Suprapubic skin (tissue), 4 donors: ENCODE results near the gene NOTCH4. TPM values are rescaled to one million over a fixed set of nuclear protein-coding genes. Genes with fewer than 3 reads are reported as not detected.
"Not testable (repeated sequence)": the region's sequence is repeated elsewhere in the genome, so short reads cannot be mapped to it uniquely, and the experiment has no call there.

Experiments used
- DNase-seq, 2 donors: peaks; one replicate each; pipeline ENCODE4 v3.0.0-alpha.2; 2019; ENCODE audit warnings: low spot score in 2 of 2
- H3K27ac ChIP-seq: fragments of 200-600 bp; sonication (generic); one replicate; pipeline ENCODE4 v1.5.1; 2019
- H3K27me3 ChIP-seq: fragments of 200-600 bp; sonication (generic); one replicate; pipeline ENCODE4 v1.5.1; 2019
- H3K36me3 ChIP-seq: fragments of 200-600 bp; sonication (generic); one replicate; pipeline ENCODE4 v1.5.1; 2019
- H3K4me1 ChIP-seq: fragments of 200-600 bp; sonication (generic); one replicate; pipeline ENCODE4 v1.5.1; 2019
- H3K4me3 ChIP-seq: fragments of 200-600 bp; sonication (generic); one replicate; pipeline ENCODE4 v1.5.1; 2019; ENCODE audit warnings: mild to moderate bottlenecking
- H3K9me3 ChIP-seq: fragments of 200-600 bp; sonication (generic); one replicate; pipeline ENCODE4 v1.5.1; 2019
- CTCF ChIP-seq, 2 donors: fragments of 200-600 bp in 1 of 2; fragments of 450-650 bp in 1 of 2; sonication (generic) in 1 of 2; IDR thresholded peaks; one replicate each; pipeline ENCODE4 v1.5.1; 2016 to 2019; ENCODE audit warnings: antibody characterized with exemption in 2 of 2, mild to moderate bottlenecking in 1 of 2, moderate library complexity in 1 of 2
- EP300 ChIP-seq: sonication (generic); formaldehyde crosslinking; IDR thresholded peaks from one replicate; pipeline ENCODE4 v1.6.1; 2017; ENCODE audit warnings: antibody characterized with exemption
- POLR2A ChIP-seq, 2 donors: fragments of 450-650 bp; IDR thresholded peaks; one replicate each; pipeline ENCODE4 v1.6.1; 2017; ENCODE audit warnings: antibody characterized with exemption in 2 of 2, mild to moderate bottlenecking in 2 of 2, moderate library complexity in 2 of 2
- POLR2AphosphoS5 ChIP-seq, 3 donors: sonication (generic); formaldehyde crosslinking; IDR thresholded peaks; one replicate each; pipeline ENCODE4 v1.6.1; 2017; ENCODE audit warnings: antibody characterized with exemption in 3 of 3
- WGBS: methylation state at CpG from one replicate; pipeline ENCODE4 v1.1.5; 2018; 5-methylcytosine and 5-hydroxymethylcytosine counted together
- total RNA-seq, 4 donors: library from RNA; depleted of rRNA; stranded (reverse); fragments of >200 nt; gene quantifications; one replicate each; pipeline ENCODE4 v1.1.0, GENCODE V29; 2016

The NOTCH4 gene
- total RNA-seq, 4 donors from 2014 or later, result 5.3 to 22.0 (median 10.2) TPM

GRCh38 chr6:32190911-32191677 is 32.8 kb downstream of the NOTCH4 start:
- peaks cover 74% of the 10 kb centered on the region for H3K4me1 ChIP-seq
- peaks cover 21% of the 10 kb centered on the region for H3K36me3 ChIP-seq
- no peaks in the 10 kb centered on the region for H3K27me3 ChIP-seq
- no peak for TF ChIP-seq POLR2AphosphoS5 (IDR thresholded peaks at IDR 0.05)
- TF ChIP-seq POLR2A (IDR thresholded peaks at IDR 0.05), result no peak
- no peak for TF ChIP-seq CTCF (IDR thresholded peaks at IDR 0.05)
- no peak for TF ChIP-seq EP300
- DNase-seq, result no peak
- H3K27ac ChIP-seq, result peak overlapping the region; percentile 89
- peak overlapping the region; percentile 61 for H3K4me3 ChIP-seq
- 96% methylated on average over 5 of the region's 8 CpGs for WGBS
- H3K9me3 ChIP-seq, result no peaks in the 10 kb centered on the region

GRCh38 chr6:32190054-32190851 is 33.6 kb downstream of the NOTCH4 start, which contains the start of gene PBX2:
TSS of gene PBX2 (minus strand) at chr6:32190202. CDS start at chr6:32189915, 287 bp downstream.
- H3K4me3 ChIP-seq, result peak within 1 kb of the TSS; percentile 61
- peak within 1 kb of the TSS; percentile 89 for H3K27ac ChIP-seq
- no peaks in the 10 kb centered on the region for H3K9me3 ChIP-seq
- no peaks in the 10 kb centered on the region for H3K27me3 ChIP-seq
- peak in 1 of 2 donors; percentile 56 for TF ChIP-seq POLR2A (IDR thresholded peaks at IDR 0.05)
- no peak for TF ChIP-seq POLR2AphosphoS5 (IDR thresholded peaks at IDR 0.05)
- no peak for TF ChIP-seq EP300
- H3K4me1 ChIP-seq, result peaks cover 80% of the 10 kb centered on the region
- 1% methylated on average over 20 of the region's 23 CpGs for WGBS
- DNase-seq, result peak; percentile 94 to 95
- peaks cover 21% of the 10 kb centered on the region for H3K36me3 ChIP-seq

- peaks cover 21% of the 10 kb centered on the region for H3K36me3 ChIP-seq
- H3K9me3 ChIP-seq, result no peaks in the 10 kb centered on the region
- WGBS, result no CpG with 5 or more reads among the region's 23 CpGs
- H3K27me3 ChIP-seq, result no peaks in the 10 kb centered on the region
- no peak for DNase-seq
- H3K4me1 ChIP-seq, result peaks cover 74% of the 10 kb centered on the region
- H3K4me3 ChIP-seq, result peak overlapping the region; percentile 61
- peak overlapping the region; percentile 89 for H3K27ac ChIP-seq
- TF ChIP-seq POLR2A (IDR thresholded peaks at IDR 0.05), result no peak
- no peak for TF ChIP-seq EP300
- no peak for TF ChIP-seq POLR2AphosphoS5 (IDR thresholded peaks at IDR 0.05)
Observed at GRCh38 chr6:32189742-32190053, 34.2 kb downstream of the NOTCH4 start.

- WGBS, result 2% methylated on average over 6 of the region's 10 CpGs
Observed at GRCh38 chr6:32189069-32189741, 34.7 kb downstream of the NOTCH4 start.

GRCh38 chr6:32188381-32189068 is 35.3 kb downstream of the NOTCH4 start:
- H3K4me1 ChIP-seq, result peaks cover 74% of the 10 kb centered on the region
- H3K36me3 ChIP-seq, result peaks cover 23% of the 10 kb centered on the region
- H3K27ac ChIP-seq, result peak overlapping the region; percentile 89
- 10% methylated on average over 7 of the region's 13 CpGs for WGBS
- no peaks in the 10 kb centered on the region for H3K27me3 ChIP-seq
- H3K4me3 ChIP-seq, result peak overlapping the region; percentile 61
- DNase-seq, result peak in 1 of 2 donors; percentile 79
- no peaks in the 10 kb centered on the region for H3K9me3 ChIP-seq
- TF ChIP-seq CTCF (IDR thresholded peaks at IDR 0.05) (no peak), POLR2A (IDR thresholded peaks at IDR 0.05) (no peak), EP300 (no peak), POLR2AphosphoS5 (IDR thresholded peaks at IDR 0.05) (no peak)

More at GRCh38 chr6:32189069-32189741, 34.7 kb downstream of the NOTCH4 start:
- DNase-seq, result peak in 1 of 2 donors; percentile 61
- Histone ChIP-seq H3K9me3 (no peaks in the 10 kb centered on the region), H3K27ac (peak overlapping the region; percentile 89), H3K36me3 (peaks cover 21% of the 10 kb centered on the region), H3K4me1 (peaks cover 75% of the 10 kb centered on the region), H3K27me3 (no peaks in the 10 kb centered on the region), H3K4me3 (peak overlapping the region; percentile 61)
- TF ChIP-seq EP300, result no peak
- TF ChIP-seq POLR2A (IDR thresholded peaks at IDR 0.05), result no peak
- no peak for TF ChIP-seq POLR2AphosphoS5 (IDR thresholded peaks at IDR 0.05)
- TF ChIP-seq CTCF (IDR thresholded peaks at IDR 0.05), result no peak

GRCh38 chr6:32187725-32188380 is 36.0 kb downstream of the NOTCH4 start:
- Histone ChIP-seq H3K27ac (peak overlapping the region; percentile 89), H3K4me1 (peaks cover 68% of the 10 kb centered on the region), H3K4me3 (peak overlapping the region; percentile 61), H3K36me3 (peaks cover 29% of the 10 kb centered on the region)
- not testable (repeated sequence) for H3K9me3 ChIP-seq, H3K27me3 ChIP-seq, DNase-seq
- 94% methylated on average over 3 of the region's 18 CpGs for WGBS
